ENCODE data around the gene HSH2D. TPM values are rescaled to one million over a fixed set of nuclear protein-coding genes. Genes with fewer than 3 reads are reported as not detected.

HSH2D gene
- total RNA-seq, 1 donor from 2014 or later = not detected

GRCh38 chr19:16205205-16206045 is 61.9 kb downstream of the HSH2D start:
- H3K4me3 ChIP-seq (ENCODE audit: insufficient read depth, low read depth, low read length) = no peak overlapping the region
- H3K4me3 Mint-ChIP-seq (ENCODE audit: unreplicated experiment) = no peak overlapping the region
- H3K4me1 Mint-ChIP-seq (ENCODE audit: low read depth, unreplicated experiment) = peaks cover 11% of the 10 kb centered on the region
- no peak overlapping the region for H3K4me2 ChIP-seq (ENCODE audit: low read length)
- H3K4me1 ChIP-seq (ENCODE audit: insufficient read depth, low read length) = no peaks in the 10 kb centered on the region
- no peak overlapping the region for H3K9ac ChIP-seq (ENCODE audit: low read length)
- H3K9me3 Mint-ChIP-seq (ENCODE audit: unreplicated experiment) = no peaks in the 10 kb centered on the region
- TF ChIP-seq CTCF (IDR thresholded peaks at IDR 0.05; ENCODE audit: insufficient read depth, low read depth, low read length) (no peak), EZH2 (IDR thresholded peaks at IDR 0.05; ENCODE audit: insufficient read depth, low read length) (no peak)
- H3K9me3 ChIP-seq (ENCODE audit: insufficient read depth, low read depth, low read length) = no peaks in the 10 kb centered on the region
- FAIRE-seq (no peak), DNase-seq (ENCODE audit: low read depth) (no peak)
- H3K27me3 ChIP-seq (ENCODE audit: insufficient read depth, low read length) = no peaks in the 10 kb centered on the region
- peaks cover 38% of the 10 kb centered on the region for H3K36me3 ChIP-seq (ENCODE audit: insufficient read depth, low read length)
- H2AFZ ChIP-seq (ENCODE audit: low read depth, low read length) = no peak overlapping the region
- no peak overlapping the region for H3K27ac ChIP-seq (ENCODE audit: low read depth, low read length)
- no peak overlapping the region for H3K27ac Mint-ChIP-seq (ENCODE audit: unreplicated experiment)
- peaks cover 45% of the 10 kb centered on the region for H3K79me2 ChIP-seq (ENCODE audit: insufficient read depth, low read length)
- H3K36me3 Mint-ChIP-seq (ENCODE audit: low read depth, unreplicated experiment) = peaks cover 27% of the 10 kb centered on the region
- H4K20me1 ChIP-seq (ENCODE audit: insufficient read depth, low read length) = peaks cover 61% of the 10 kb centered on the region
- H3K27me3 Mint-ChIP-seq (ENCODE audit: low read depth, unreplicated experiment) = no peaks in the 10 kb centered on the region

- no peak for DNase-seq (ENCODE audit: low read depth)
- H4K20me1 ChIP-seq (ENCODE audit: insufficient read depth, low read length) = peaks cover 61% of the 10 kb centered on the region
- Mint-ChIP-seq H3K4me3 (ENCODE audit: unreplicated experiment) (no peak overlapping the region), H3K27ac (ENCODE audit: unreplicated experiment) (no peak overlapping the region), H3K36me3 (ENCODE audit: low read depth, unreplicated experiment) (peaks cover 31% of the 10 kb centered on the region), H3K9me3 (ENCODE audit: unreplicated experiment) (no peaks in the 10 kb centered on the region), H3K4me1 (ENCODE audit: low read depth, unreplicated experiment) (peaks cover 8% of the 10 kb centered on the region), H3K27me3 (ENCODE audit: low read depth, unreplicated experiment) (no peaks in the 10 kb centered on the region)
- H3K4me1 ChIP-seq (ENCODE audit: insufficient read depth, low read length) = no peaks in the 10 kb centered on the region
- H3K4me3 ChIP-seq (ENCODE audit: insufficient read depth, low read depth, low read length) = no peak overlapping the region
- no peak for TF ChIP-seq CTCF (IDR thresholded peaks at IDR 0.05; ENCODE audit: insufficient read depth, low read depth, low read length)
- TF ChIP-seq EZH2 (IDR thresholded peaks at IDR 0.05; ENCODE audit: insufficient read depth, low read length) = no peak
- FAIRE-seq = no peak
- no peaks in the 10 kb centered on the region for H3K9me3 ChIP-seq (ENCODE audit: insufficient read depth, low read depth, low read length)
- H3K27ac ChIP-seq (ENCODE audit: low read depth, low read length) = no peak overlapping the region
- H3K4me2 ChIP-seq (ENCODE audit: low read length) = no peak overlapping the region
- H3K27me3 ChIP-seq (ENCODE audit: insufficient read depth, low read length) = no peaks in the 10 kb centered on the region
- peaks cover 41% of the 10 kb centered on the region for H3K36me3 ChIP-seq (ENCODE audit: insufficient read depth, low read length)
- peaks cover 39% of the 10 kb centered on the region for H3K79me2 ChIP-seq (ENCODE audit: insufficient read depth, low read length)
- no peak overlapping the region for H2AFZ ChIP-seq (ENCODE audit: low read depth, low read length)
- H3K9ac ChIP-seq (ENCODE audit: low read length) = no peak overlapping the region
Measured at GRCh38 chr19:16206046-16206605, 62.6 kb downstream of the HSH2D start.

- Mint-ChIP-seq H3K9me3 (ENCODE audit: unreplicated experiment) (no peaks in the 10 kb centered on the region), H3K36me3 (ENCODE audit: low read depth, unreplicated experiment) (peaks cover 36% of the 10 kb centered on the region), H3K4me1 (ENCODE audit: low read depth, unreplicated experiment) (peaks cover 8% of the 10 kb centered on the region), H3K27ac (ENCODE audit: unreplicated experiment) (no peak overlapping the region), H3K27me3 (ENCODE audit: low read depth, unreplicated experiment) (no peaks in the 10 kb centered on the region), H3K4me3 (ENCODE audit: unreplicated experiment) (peak overlapping the region; percentile 58)
- H3K36me3 ChIP-seq (ENCODE audit: insufficient read depth, low read length) = peaks cover 41% of the 10 kb centered on the region
- FAIRE-seq (no peak), DNase-seq (ENCODE audit: low read depth) (no peak)
- no peak overlapping the region for H3K9ac ChIP-seq (ENCODE audit: low read length)
- no peak overlapping the region for H3K27ac ChIP-seq (ENCODE audit: low read depth, low read length)
- no peaks in the 10 kb centered on the region for H3K9me3 ChIP-seq (ENCODE audit: insufficient read depth, low read depth, low read length)
- H3K4me2 ChIP-seq (ENCODE audit: low read length) = no peak overlapping the region
- TF ChIP-seq EZH2 (IDR thresholded peaks at IDR 0.05; ENCODE audit: insufficient read depth, low read length) = no peak
- TF ChIP-seq CTCF (IDR thresholded peaks at IDR 0.05; ENCODE audit: insufficient read depth, low read depth, low read length) = no peak
- peaks cover 64% of the 10 kb centered on the region for H4K20me1 ChIP-seq (ENCODE audit: insufficient read depth, low read length)
- H3K27me3 ChIP-seq (ENCODE audit: insufficient read depth, low read length) = no peaks in the 10 kb centered on the region
- peaks cover 36% of the 10 kb centered on the region for H3K79me2 ChIP-seq (ENCODE audit: insufficient read depth, low read length)
- H2AFZ ChIP-seq (ENCODE audit: low read depth, low read length) = no peak overlapping the region
- no peaks in the 10 kb centered on the region for H3K4me1 ChIP-seq (ENCODE audit: insufficient read depth, low read length)
- H3K4me3 ChIP-seq (ENCODE audit: insufficient read depth, low read depth, low read length) = no peak overlapping the region
Measured at GRCh38 chr19:16206637-16207036, 63.2 kb downstream of the HSH2D start.

All from astrocyte (in vitro differentiated cells and primary cell).